Esophagus muscularis mucosa (tissue), 2 donors: ENCODE data around the gene RRP9.

Experiments
- EP300 ChIP-seq: sonication (generic); formaldehyde crosslinking; IDR thresholded peaks from one replicate; pipeline ENCODE4 v1.6.1; 2017; ENCODE audit warnings: antibody characterized with exemption
- POLR2A ChIP-seq: fragments of 450-650 bp; IDR thresholded peaks from one replicate; pipeline ENCODE4 v1.6.1; 2017; ENCODE audit warnings: antibody characterized with exemption, moderate library complexity, mild to moderate bottlenecking, low read depth

GRCh38 chr3:51891242-51892039 is 50.3 kb downstream of the RRP9 start:
- TF ChIP-seq POLR2A: no peak
- no peak for TF ChIP-seq EP300
